ENCODE data around the gene IGF1. TPM values are rescaled to one million over a fixed set of nuclear protein-coding genes. Genes with fewer than 3 reads are reported as not detected.

IGF1 gene
- total and polyA plus RNA-seq, 11 donors: 1.9 to 30.3 (median 13.3) TPM

- Histone ChIP-seq H3K4me1 (no peaks in the 10 kb centered on the region), H3K36me3 (peaks cover 0 to 8% (median 0%) of the 10 kb centered on the region in 9 donors), H3K9me3 (no peaks in the 10 kb centered on the region), H3K27ac (no peak overlapping the region), H3K4me3 (no peak overlapping the region), H3K27me3 (no peaks in the 10 kb centered on the region)
- no peak for ATAC-seq
- WGBS, 4 donors: 72 to 89% (median 76%) methylated on average over 2 of the region's 2 CpGs
- DNase-seq: no peak
- TF ChIP-seq CTCF (IDR thresholded peaks at IDR 0.05) (no peak), POLR2A (IDR thresholded peaks at IDR 0.05) (no peak)
- intact Hi-C loops (cut with DNase I): no loop called here
Measured at GRCh38 chr12:102396276-102396675, 84.1 kb downstream of the IGF1 start.

- no peak overlapping the region for H3K4me3 ChIP-seq
- no peaks in the 10 kb centered on the region for H3K36me3 ChIP-seq
- no peak for ATAC-seq
- no peak for DNase-seq
- no peaks in the 10 kb centered on the region for H3K27me3 ChIP-seq
- no peak for TF ChIP-seq CTCF (IDR thresholded peaks at IDR 0.05)
- no peaks in the 10 kb centered on the region for H3K9me3 ChIP-seq
- H3K27ac ChIP-seq: no peak overlapping the region
- intact Hi-C loops (cut with DNase I): no loop called here
- WGBS, 4 donors: 65 to 82% (median 75%) methylated on average over 1 of the region's 1 CpG
- no peaks in the 10 kb centered on the region for H3K4me1 ChIP-seq
Measured at GRCh38 chr12:102394200-102394599, 86.2 kb downstream of the IGF1 start.

- H3K4me3 ChIP-seq: no peak overlapping the region
- intact Hi-C loops (cut with DNase I): no loop called here
- WGBS, 4 donors: 78 to 85% (median 83%) methylated on average over 4 of the region's 4 CpGs
- H3K4me1 ChIP-seq: no peaks in the 10 kb centered on the region
- no peaks in the 10 kb centered on the region for H3K27me3 ChIP-seq
- no peak for ATAC-seq
- H3K36me3 ChIP-seq: no peaks in the 10 kb centered on the region
- H3K27ac ChIP-seq: no peak overlapping the region
- TF ChIP-seq POLR2A (IDR thresholded peaks at IDR 0.05) (no peak), CTCF (IDR thresholded peaks at IDR 0.05) (no peak)
- no peak for DNase-seq
- peaks cover 0 to under 1% (median 0%) of the 10 kb centered on the region in 12 donors for H3K9me3 ChIP-seq
Measured at GRCh38 chr12:102390068-102390467, 90.3 kb downstream of the IGF1 start.

GRCh38 chr12:102388469-102388868 lies 91.9 kb downstream of the IGF1 start:
- DNase-seq (no peak), ATAC-seq (no peak)
- H3K27ac ChIP-seq: no peak overlapping the region
- WGBS, 4 donors: 36 to 54% (median 41%) methylated on average over 1 of the region's 1 CpG
- no peaks in the 10 kb centered on the region for H3K4me1 ChIP-seq
- no peak for TF ChIP-seq POLR2A (IDR thresholded peaks at IDR 0.05)
- TF ChIP-seq CTCF (IDR thresholded peaks at IDR 0.05): no peak
- H3K4me3 ChIP-seq: no peak overlapping the region
- peaks cover 0 to 17% (median 0%) of the 10 kb centered on the region in 12 donors for H3K9me3 ChIP-seq
- H3K36me3 ChIP-seq: no peaks in the 10 kb centered on the region
- intact Hi-C loops (cut with DNase I): no loop called here
- no peaks in the 10 kb centered on the region for H3K27me3 ChIP-seq
